Activated CD4-positive, alpha-beta T cell treated with anti-CD3 and anti-CD28 coated beads, Interleukin-10, Interleukin-2, amounts not matched to agents 100 ng/mL and 50 ng/mL, durations not matched to agents 16 hours and 8 hours (primary cell): ENCODE data around the gene SNCAIP.
A peak's percentile ranks its signal among the peaks of the same experiment; 100 is the strongest.

Experiments
- DNase-seq: peaks from one replicate; pipeline ENCODE4 v3.0.0-alpha.2; 2020

The SNCAIP gene

DNA sequence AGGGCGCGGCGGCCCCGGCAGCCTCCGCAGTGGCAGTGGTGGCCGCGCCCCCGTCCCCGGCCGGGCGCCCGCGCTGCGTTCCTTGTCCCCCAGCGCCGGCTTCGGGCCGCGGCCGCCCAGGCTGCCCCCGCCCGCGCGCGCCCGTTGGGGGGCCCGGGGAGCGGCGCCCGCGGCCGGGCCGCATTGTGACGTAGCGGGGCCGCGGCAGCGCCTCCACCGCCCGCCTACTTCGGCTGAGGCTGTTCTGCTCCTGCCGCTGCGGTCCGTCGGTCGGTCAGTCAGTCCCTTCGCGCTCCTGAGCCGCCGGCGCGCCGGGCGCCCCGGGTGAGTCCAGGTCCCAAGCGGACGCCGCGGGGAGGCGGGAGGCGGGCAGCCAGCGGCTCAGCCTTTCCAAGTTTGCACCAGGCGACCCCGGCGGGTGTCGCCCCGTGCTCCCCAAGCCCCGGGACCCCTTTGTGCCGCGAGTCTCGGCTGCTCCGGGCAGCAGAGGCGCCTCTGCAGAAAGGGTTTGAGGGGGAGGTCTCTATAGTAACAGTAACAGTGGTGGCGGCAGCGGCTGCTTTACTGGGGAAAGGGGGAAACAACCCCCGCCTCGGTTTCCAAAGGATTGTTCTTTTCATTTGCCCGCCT is at the start of gene SNCAIP:
TSS of gene SNCAIP (plus strand) at position 277 of the 630 bp plus-strand sequence. CDS start 78,898 bp downstream, outside the sequence.
- no peak for DNase-seq

GRCh38 chr5:122263352-122264030 is 48.5 kb upstream of the SNCAIP start:
- no peak for DNase-seq

DNA sequence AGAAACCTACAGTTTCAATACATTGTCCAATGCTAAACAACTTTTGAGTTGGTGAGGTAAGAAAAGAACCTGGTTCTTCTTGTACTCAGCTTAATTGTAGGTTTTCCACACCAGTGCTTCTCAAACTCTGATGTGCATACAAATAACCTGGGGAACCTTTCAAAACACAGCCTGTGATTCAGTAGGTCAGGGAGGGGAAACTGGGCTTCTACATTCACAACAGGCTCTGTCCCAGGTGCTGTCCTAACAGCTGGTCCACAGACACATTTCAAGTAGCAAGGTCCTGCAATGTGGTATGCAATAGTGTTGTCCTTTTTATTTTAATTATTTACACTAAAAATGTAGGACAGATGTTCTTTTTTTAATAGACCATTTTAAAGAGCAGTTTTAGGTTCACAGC is 47.4 kb upstream of the SNCAIP start:
- DNase-seq = no peak

- no peak for DNase-seq
Observed at GRCh38 chr5:122267185-122267584, 44.9 kb upstream of the SNCAIP start.

GRCh38 chr5:122273696-122274095 is 38.3 kb upstream of the SNCAIP start:
- DNase-seq = no peak

GRCh38 chr5:122283592-122283991 is 28.4 kb upstream of the SNCAIP start:
- no peak for DNase-seq

DNA sequence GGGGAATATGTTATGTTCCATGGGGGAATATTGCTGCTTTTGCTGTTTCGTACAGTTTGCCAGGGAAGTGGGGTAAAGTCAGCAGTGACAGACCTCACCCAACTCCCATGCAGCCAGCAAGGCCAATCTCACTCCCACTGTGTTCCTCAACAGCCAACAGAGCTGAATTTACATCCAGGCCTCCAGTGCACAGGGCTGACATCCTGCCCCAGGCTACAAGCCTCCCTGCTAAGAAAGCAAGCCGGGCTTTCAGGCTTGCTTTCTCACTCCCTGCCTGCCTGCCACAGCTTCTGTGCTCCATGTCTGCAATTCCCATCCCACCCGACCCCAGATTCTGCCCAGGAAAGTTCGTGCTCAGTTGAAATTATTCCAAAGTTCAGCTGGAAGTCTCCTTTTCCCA is 25.5 kb upstream of the SNCAIP start:
- DNase-seq = no peak

DNA sequence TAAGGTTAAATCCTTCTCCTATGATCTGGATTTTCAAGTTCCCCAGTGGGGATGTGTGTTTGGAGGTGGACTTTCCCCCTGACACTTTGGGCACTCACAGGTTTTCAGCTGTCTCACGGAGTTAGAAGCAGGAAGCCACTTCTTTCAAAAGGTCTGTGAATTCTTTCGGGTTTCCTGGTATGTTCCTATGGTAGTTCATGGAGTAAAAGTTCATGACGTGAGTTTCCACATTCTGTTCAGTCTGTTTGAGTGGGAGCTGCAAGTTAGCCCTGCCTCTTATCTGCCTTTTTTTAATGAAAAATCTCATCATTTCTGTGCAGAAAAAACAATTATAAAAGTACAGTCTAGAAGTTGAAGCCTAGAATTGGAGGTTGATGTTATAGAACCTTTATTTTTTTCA is 24.9 kb upstream of the SNCAIP start:
- no peak for DNase-seq

GRCh38 chr5:122291000-122291901 is 20.8 kb upstream of the SNCAIP start:
- no peak for DNase-seq

DNA sequence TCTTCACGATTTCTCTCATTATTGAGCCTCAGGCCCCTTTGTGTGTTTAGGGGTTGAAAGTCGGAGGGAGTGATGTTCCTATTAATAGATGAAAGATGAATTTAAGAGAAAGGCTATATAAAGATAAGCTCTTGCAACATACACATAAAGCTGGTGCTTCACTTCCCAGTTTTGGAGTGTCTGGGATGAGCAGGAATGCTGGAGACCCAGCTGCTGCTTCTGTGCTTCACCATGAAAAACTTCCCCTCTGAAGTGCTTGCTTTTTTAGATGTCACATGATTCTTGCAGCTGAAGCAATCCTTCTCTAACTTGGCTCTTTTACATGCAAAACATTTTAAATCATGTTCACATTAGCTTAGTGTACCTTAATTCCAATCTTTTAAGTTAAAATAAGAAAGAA is 19.7 kb upstream of the SNCAIP start:
- DNase-seq = no peak

GRCh38 chr5:122295138-122295537 is 16.9 kb upstream of the SNCAIP start:
- peak; percentile 13 for DNase-seq

GRCh38 chr5:122296871-122297270 is 15.2 kb upstream of the SNCAIP start:
- no peak for DNase-seq

DNA sequence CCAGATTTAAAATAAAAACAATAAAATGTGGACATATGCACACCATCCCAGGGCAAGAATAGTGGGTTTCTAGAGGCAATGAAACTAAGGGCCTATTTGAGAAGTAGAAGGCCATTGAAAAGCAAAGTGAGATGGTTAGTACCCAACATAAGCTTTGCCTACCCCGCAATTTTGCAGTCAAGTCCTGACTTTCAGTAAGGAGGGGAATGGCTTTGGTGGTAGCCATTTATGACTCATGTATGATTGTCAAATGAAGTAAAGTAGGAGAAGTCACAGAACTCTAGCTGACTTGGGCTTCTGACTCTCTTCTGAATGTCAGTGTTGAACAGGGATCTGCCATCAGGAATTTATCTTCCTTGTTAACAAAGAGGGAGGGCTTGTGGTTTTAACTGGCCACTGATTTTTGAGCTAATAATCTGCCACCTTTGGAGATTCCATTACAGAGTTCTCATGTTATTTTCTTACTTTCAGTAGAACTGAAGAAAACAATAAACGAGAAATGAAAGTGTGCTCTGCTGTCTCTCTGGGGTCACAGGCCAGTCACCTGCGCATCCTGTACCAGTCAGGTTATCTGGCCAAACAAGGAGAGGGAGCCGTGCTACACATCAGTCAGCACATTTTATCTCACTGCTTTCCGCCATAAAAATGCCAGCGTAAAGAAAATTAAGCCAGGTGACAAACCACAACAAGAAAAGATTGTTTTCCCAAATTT is 14.3 kb upstream of the SNCAIP start:
- DNase-seq = no peak

DNA sequence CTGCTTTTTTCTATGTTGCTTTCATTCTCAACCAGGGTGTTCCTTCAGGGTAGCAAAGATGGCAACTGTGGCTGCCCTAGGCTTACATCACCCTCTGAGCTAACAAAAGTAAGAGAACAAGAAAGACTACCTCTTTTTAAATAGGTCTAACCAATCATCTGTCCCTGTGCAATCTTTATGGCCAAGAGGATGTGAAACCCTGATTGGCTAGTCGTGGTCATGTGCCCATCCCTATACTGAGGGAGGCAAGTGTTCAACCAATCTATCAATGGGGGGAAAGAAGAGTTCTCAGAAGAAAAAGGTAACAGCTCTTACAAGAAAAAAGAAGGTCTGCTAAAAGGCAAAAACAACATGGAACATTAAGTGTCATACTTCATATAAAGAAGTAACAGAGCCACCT is 11.7 kb upstream of the SNCAIP start:
- DNase-seq = no peak

GRCh38 chr5:122301016-122301415 is 11.0 kb upstream of the SNCAIP start:
- no peak for DNase-seq

GRCh38 chr5:122304471-122305215 is 7.4 kb upstream of the SNCAIP start:
- no peak for DNase-seq

DNA sequence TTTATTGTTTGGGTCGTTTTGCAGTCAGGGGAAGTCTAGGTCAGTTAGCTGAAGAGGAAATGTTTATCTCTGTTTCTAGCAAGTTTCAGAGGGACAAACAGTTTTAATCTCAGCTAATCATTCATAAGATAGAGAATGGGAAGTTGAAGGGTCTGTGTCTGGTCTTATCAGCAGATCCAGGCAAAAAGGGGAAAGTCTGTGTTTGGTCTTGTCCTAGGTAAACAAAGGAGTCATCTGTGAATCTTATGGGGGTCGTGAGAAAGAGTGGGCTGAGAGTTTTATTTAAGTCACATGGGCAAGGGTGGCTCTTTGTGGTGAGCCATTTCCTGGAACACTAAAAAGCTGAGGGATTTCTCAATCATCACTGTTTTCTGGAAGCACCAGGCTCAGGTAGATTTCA is 5.6 kb upstream of the SNCAIP start:
- no peak for DNase-seq

- no peak for DNase-seq
Observed at GRCh38 chr5:122310889-122311288, 1.1 kb upstream of the SNCAIP start.

DNA sequence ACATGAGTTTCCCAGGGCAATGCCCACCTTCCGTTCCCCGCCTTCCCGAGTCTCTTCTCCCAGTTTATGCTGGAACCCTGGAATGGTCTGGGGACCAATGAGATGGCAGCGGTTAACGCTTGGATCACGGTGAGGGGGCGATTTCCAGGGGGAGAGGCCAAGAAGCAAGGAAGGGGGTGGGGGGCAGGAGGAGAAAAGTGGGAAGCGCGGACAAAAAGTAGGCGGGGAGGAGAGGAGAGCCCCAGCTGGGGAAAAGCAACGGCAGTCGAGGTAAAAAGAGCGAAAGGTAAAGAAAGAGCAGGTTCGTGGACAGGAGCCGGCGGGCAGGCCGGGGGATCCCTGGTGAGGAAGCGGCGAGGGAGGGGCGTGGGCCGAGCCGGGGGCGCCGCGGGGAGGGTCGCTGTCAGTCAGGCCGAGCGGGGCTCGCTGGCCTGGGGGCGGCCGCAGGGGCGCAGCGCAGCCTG is 508 bp upstream of the SNCAIP start:
- no peak for DNase-seq

DNA sequence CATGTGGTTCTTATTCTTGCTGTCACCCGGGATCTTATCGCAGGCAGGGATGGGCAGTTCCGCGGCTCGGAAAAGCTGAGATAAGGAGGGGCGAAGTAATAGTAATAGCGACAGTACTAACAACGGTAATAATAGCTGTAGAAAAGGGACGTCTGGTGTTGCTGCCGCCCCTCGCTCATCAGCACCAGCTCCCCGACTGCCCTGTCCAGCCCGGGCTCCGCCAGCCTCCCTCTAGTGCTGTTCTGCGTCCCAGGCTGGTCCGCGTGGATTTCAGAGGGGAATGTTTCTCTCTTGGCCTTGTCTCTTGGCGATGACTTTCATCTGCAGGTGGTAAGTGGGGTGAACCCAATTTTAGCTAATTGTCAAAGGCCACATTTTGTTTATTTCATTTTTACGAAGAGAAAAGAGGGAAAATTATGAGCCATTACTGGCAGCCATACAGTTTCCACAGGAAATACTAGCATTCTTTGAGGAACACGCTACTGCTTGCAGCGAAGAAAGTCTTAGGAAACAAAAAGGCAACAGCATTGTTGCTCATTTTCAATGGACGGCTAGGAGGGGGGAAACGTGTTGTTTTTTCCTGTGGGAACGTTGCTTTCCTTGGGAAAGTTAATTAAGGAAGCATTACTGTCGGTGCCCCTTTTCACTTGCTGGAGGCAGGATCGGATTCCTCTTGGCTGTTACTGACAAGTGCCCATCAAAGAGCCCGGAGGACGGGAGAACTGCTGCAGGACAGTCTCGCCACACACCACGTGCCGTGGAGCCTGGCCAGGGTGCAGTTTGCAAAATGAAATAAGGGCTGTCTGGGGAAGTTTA is 762 bp downstream of the SNCAIP start:
- DNase-seq = no peak

DNA sequence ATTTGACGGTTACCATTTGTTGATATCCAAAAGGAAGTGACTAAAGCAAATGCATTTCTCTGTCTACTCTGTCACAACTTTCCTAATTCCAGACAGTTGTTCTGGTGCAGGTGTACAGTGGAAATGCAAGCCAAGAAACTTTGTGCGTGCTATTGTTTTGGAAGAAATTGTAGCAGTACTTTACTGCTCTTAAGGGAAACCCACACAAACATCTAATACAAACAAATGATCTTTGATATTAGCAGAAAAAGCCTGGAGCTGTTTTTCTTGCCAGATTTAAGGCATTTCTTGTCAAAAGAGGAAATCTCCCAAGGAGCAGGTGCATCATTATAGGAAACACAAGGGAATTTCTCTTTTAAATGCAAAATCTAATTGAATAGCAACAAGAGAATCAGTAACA is 2.0 kb downstream of the SNCAIP start:
- DNase-seq = no peak
